Measurements from ENCODE around the gene CYP39A1. TPM values are rescaled to one million over a fixed set of nuclear protein-coding genes. Genes with fewer than 3 reads are reported as not detected.

The CYP39A1 gene
- total RNA-seq, 1 donor from 2014 or later = 1.4 TPM

DNA sequence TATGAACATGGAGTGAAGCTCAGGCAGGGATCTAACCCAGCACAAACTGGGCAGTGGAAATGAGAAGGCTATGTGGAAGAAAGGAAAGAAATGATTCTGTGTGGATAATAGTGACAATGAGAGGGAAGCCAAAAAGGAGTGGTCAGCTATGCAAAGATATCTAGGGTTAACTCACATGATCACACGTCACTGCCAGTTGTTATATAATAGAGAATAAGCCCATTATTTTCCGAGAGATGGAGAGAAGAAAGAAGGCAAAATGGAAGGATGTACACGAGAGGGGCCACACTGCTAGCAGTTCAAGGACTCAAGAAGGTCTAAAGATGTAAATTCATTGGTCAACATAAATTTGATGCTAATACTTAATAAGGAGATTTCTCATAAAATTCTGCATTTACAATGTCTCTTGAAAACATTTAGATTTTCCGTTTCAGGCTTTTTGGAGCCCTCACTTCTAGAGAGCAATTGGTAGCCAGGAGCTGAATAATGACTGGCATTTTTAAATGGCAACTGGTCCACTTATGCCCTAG is 142.6 kb downstream of the CYP39A1 start:
- Histone ChIP-seq H3K4me1 (peaks cover 13 to 64% of the 10 kb centered on the region in 2 donors), H3K36me3 (no peaks in the 10 kb centered on the region), H3K27me3 (no peaks in the 10 kb centered on the region), H3K9me3 (no peaks in the 10 kb centered on the region), H3K4me3 (no peak overlapping the region), H3K27ac (peak overlapping the region; percentile 86 to 87)
- no peak for DNase-seq (ENCODE audit: low spot score in 2 of 2)
- intact Hi-C loops (cut with DNase I) = no loop called here
- no peak for TF ChIP-seq CTCF (IDR thresholded peaks at IDR 0.05)

DNA sequence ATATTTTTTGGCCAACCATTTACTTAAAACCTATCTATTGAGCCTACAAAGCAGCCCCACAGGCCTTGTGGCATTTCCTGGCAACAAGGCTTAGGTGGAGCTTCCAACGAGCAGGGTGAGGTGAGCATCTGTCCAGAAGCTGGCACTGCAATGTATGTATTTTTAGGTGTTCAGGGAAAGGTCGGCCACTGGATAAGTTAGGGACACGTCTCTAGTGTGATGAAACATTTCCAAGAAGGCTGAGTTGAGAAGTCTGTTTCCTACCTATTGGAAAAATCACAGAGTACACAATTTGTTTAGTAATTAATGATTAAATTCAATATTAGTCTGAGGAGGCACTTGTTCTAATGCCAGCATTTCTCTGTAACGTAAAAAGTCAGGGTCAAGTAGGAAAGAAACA is 143.6 kb downstream of the CYP39A1 start:
- Histone ChIP-seq H3K27ac (peak overlapping the region; percentile 86 to 87), H3K4me3 (no peak overlapping the region), H3K27me3 (no peaks in the 10 kb centered on the region), H3K4me1 (peaks cover 13 to 66% of the 10 kb centered on the region in 2 donors), H3K9me3 (no peaks in the 10 kb centered on the region), H3K36me3 (no peaks in the 10 kb centered on the region)
- intact Hi-C loops (cut with DNase I) = no loop called here
- TF ChIP-seq CTCF (IDR thresholded peaks at IDR 0.05) = no peak
- no peak for DNase-seq (ENCODE audit: low spot score in 2 of 2)

- H3K36me3 ChIP-seq = no peaks in the 10 kb centered on the region
- peaks cover 7 to 62% of the 10 kb centered on the region in 2 donors for H3K4me1 ChIP-seq
- H3K4me3 ChIP-seq = no peak overlapping the region
- DNase-seq (ENCODE audit: low spot score in 2 of 2) = no peak
- H3K27ac ChIP-seq = peak overlapping the region; percentile 86 to 87
- no peaks in the 10 kb centered on the region for H3K27me3 ChIP-seq
- H3K9me3 ChIP-seq = no peaks in the 10 kb centered on the region
- no peak for TF ChIP-seq CTCF (IDR thresholded peaks at IDR 0.05)
- intact Hi-C loops (cut with DNase I) = no loop called here
Observed at GRCh38 chr6:46507426-46507825, 145.2 kb downstream of the CYP39A1 start.

DNA sequence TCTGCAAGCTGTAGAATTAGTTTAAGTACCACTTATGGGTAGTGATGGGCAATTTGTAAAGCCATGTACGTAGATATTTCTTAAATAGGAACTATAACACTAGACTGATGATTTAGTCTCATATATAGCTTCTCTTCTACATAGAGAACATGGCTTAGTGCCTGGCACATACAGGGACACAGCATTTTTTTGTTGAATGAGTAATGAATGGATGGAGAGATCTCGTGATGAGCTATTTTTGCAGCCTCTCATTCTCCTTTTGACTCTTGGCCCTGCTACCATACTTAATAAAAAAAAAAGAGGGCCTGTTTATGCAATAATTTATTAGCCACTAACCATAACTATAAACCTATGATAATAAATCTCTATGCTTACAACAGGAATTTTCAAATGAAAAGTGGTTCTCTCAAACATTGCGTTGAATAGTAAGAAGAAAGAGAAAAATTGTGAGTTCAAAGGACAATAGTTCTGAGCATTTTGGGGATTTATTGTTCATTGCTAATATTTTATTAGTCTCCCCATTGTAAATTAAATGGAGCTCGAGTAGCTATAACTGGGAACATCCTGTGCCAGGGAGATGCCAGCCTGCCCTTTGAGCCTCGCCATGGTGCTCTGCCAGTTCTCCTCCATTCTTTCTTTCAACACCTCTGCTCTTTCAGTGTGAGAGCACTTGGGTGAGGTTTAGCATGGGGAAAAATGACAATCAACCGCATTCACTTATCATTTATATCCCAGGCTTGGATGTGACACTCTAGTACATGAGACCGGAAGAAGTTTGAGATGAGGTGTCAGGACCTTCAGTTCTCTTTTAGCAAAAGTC is 146.7 kb downstream of the CYP39A1 start:
- Histone ChIP-seq H3K27ac (peak overlapping the region; percentile 86 to 91), H3K27me3 (no peaks in the 10 kb centered on the region), H3K36me3 (no peaks in the 10 kb centered on the region), H3K4me1 (peaks cover 9 to 59% of the 10 kb centered on the region in 2 donors), H3K4me3 (no peak overlapping the region), H3K9me3 (no peaks in the 10 kb centered on the region)
- no peak for TF ChIP-seq CTCF (IDR thresholded peaks at IDR 0.05)
- intact Hi-C loops (cut with DNase I) = no loop called here
- DNase-seq (ENCODE audit: low spot score in 2 of 2) = no peak

GRCh38 chr6:46504242-46504641 is 148.4 kb downstream of the CYP39A1 start:
- intact Hi-C loops (cut with DNase I) = no loop called here
- TF ChIP-seq CTCF (IDR thresholded peaks at IDR 0.05) = no peak
- no peak overlapping the region for H3K4me3 ChIP-seq
- peak overlapping the region; percentile 86 to 91 for H3K27ac ChIP-seq
- no peaks in the 10 kb centered on the region for H3K9me3 ChIP-seq
- no peaks in the 10 kb centered on the region for H3K27me3 ChIP-seq
- H3K36me3 ChIP-seq = no peaks in the 10 kb centered on the region
- peaks cover 9 to 49% of the 10 kb centered on the region in 2 donors for H3K4me1 ChIP-seq
- no peak for DNase-seq (ENCODE audit: low spot score in 2 of 2)
